GM12874 (cell line): ENCODE results near the gene SLC25A45.
A peak's percentile ranks its signal among the peaks of the same experiment; 100 is the strongest.

Experiments
- CTCF ChIP-seq: IDR thresholded peaks from 2 replicates; pipeline ENCODE4 v1.5.1; 2011; ENCODE audit warnings: low read depth, mild to moderate bottlenecking, control low read depth, low read length, moderate library complexity; ENCODE audit not compliant: insufficient read depth

SLC25A45 gene, protein sequence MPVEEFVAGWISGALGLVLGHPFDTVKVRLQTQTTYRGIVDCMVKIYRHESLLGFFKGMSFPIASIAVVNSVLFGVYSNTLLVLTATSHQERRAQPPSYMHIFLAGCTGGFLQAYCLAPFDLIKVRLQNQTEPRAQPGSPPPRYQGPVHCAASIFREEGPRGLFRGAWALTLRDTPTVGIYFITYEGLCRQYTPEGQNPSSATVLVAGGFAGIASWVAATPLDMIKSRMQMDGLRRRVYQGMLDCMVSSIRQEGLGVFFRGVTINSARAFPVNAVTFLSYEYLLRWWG

GRCh38 chr11:65382033-65382803 lies at the start of gene SLC25A45:
Gene SLC25A45 (minus strand): TSS chr11:65382646. CDS start chr11:65381951, 695 bp downstream.
- peak; percentile 72 for TF ChIP-seq CTCF

DNA sequence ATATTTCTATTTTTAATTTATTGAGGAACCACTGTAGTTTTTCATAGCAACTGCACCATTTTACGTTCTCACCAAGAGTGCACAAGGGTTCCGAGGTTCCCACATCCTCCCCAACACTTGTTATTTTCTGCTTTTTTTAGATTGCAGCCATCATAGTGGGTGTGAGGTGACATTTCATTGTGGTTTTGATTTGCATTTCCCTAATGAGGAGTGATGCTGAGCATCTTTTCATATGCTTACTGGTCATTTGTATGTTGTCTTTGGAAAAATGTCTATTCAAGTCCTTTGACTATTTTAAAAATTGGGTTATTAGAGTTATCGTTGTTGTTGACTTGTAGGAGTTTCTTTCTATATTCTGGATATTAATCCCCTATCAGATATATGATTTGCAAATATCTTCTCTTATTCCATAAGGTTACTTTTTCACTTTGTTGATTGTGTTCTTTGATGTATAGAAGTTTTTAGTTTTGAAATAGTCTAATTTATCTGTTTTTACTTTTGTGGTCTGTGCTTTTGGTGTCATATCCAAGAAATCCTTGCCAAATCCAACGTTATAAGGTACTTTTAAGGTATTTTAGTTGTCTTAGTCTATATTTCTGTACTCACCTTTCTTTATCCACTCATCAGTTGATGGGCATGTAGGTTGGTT lies 49.1 kb upstream of the SLC25A45 start:
- no peak for TF ChIP-seq CTCF

DNA sequence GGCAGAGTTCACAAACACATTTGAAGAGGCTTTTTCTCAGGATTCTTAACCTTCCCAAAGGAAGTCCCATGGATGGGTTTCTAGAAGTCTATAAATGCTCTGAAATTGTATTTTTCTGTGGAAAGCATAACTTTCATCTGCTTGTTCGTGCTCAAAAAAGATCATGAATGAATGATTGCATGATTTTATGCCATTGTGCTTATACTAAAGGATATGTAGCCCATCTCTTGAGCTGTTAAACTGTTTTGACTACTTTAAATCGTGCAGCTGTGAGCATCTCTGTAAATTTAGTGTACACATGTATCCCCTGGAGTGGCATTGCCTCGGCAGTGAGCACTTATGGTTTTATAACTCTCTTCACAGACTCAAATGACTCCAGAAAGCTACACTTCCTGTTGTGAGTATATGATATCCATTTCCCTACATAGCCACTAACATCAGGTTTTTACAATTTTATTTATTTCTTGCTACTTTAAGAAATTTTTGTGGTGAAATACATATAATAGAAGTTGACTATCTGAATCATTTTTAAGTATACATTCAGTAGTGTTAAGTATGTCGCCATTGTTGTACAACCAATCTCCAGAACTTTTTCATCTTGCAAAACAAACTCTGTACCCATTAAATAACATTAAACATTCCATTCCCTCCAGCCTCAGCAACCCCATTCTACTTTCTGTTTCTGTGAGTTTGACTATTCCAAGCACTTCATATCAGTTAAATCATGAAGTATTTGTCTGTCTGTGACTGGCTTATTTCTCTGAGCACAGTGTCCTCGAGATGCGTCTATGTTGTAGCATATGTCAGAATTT lies 48.2 kb upstream of the SLC25A45 start:
- TF ChIP-seq CTCF = no peak

DNA sequence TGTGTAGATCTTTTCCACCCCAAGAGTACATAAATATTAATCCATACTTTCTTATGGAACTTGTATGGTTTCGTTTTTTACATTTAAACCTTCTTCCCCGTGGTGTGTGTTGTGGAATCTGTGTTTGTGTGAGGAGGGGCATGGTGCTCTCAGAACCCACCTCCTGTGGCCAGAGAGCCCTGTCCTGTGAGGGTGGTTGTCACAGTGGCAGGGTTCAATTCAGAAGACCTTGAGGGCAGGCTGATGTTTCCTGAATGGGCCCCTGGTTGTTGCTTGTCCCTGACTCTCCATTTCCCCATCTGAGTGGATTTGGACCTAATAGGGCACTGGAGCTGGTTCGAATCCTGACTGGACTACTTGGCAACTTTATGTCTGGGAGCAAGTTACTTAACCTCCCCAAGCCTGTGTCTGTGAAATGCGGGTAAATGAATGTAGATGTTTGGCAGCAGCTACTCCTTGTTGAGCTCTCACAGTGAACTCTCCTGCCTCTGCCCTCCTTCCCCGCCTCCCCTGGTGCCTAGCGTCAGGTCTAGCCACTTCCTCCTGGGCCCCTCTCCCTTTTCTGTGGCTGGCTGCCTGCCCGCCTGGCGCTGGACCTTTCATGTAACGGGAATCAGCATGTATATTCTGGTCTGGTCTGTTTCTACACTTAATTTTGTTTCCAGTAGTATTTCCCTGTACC lies 47.4 kb upstream of the SLC25A45 start:
- TF ChIP-seq CTCF = no peak

- TF ChIP-seq CTCF = no peak
Measured at GRCh38 chr11:65429068-65429681, 46.7 kb upstream of the SLC25A45 start.

DNA sequence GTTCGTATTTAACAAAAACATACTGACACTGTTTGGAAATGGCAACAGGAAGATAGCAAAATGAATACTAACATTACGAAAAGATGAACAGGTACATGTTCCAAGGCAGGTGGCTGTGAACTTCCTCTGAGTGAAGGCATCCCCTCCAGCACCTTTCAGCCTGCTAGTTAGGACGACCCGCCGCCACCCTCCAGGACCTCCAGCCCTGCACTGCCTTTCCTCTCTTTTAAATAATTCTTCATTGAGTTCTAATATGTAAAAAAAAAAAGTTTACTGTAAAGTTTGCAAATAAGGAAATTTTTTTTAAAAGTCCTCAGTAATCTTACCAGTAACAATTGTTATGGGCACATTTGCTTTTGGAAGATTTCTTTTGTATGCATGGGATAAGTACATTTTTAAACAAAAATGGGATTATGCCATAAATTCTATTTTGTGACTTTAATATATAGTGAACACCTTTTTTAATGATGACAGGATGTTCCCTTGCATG lies 46.2 kb upstream of the SLC25A45 start:
- no peak for TF ChIP-seq CTCF
